K562 (cell line): ENCODE data around the gene ATP5F1A. TPM values are rescaled to one million over a fixed set of nuclear protein-coding genes. Genes with fewer than 3 reads are reported as not detected.

ENCODE experiments used
- ATF7 ChIP-seq: fragments of 450-650 bp; IDR thresholded peaks from 2 replicates; pipeline ENCODE4 v1.7.1; 2014; ENCODE audit warnings: mild to moderate bottlenecking, moderate library complexity
- BRD9 ChIP-seq: fragments of 450-650 bp; IDR thresholded peaks from 2 replicates; pipeline ENCODE4 v1.6.1; 2018; ENCODE audit warnings: low read depth; ENCODE audit not compliant: partially characterized antibody
- CEBPB ChIP-seq: fragments of 450-650 bp; IDR thresholded peaks from 2 replicates; pipeline ENCODE4 v1.6.1; 2016; ENCODE audit warnings: missing genetic modification characterization, missing compliant biosample characterization
- ETS1 ChIP-seq: conservative IDR thresholded peaks from 2 replicates; pipeline ENCODE4 v1.6.1; 2011; ENCODE audit warnings: low read depth, mild to moderate bottlenecking, low read length; ENCODE audit not compliant: control insufficient read depth
- ETV1 ChIP-seq: fragments of 450-650 bp; conservative IDR thresholded peaks from 2 replicates; pipeline ENCODE4 v1.6.1; 2016; ENCODE audit warnings: missing genetic modification characterization, control low read depth, low read depth, missing compliant biosample characterization
- FOXA3 ChIP-seq, 2 experiments: fragments of 450-650 bp in 1 of 2; sonication (generic) in 1 of 2; formaldehyde crosslinking; IDR thresholded peaks in 1 of 2; conservative IDR thresholded peaks in 1 of 2; 2 replicates each; pipeline versions ENCODE4 v1.4.0 to v1.8.0; 2020 to 2022; ENCODE audit warnings: mild to moderate bottlenecking in 2 of 2, missing genetic modification reagents in 1 of 2
- KLF10 ChIP-seq: fragments of 250-450 bp; sonication (Bioruptor Pico); IDR thresholded peaks from 2 replicates; pipeline ENCODE4 v1.6.1; 2021; ENCODE audit warnings: matching md5 sums
- MEF2A ChIP-seq: IDR thresholded peaks from 2 replicates; pipeline ENCODE4 v1.6.1; 2011; ENCODE audit warnings: low read depth, mild to moderate bottlenecking, low read length, moderate library complexity; ENCODE audit not compliant: control insufficient read depth
- MEIS2 ChIP-seq: fragments of 450-650 bp; IDR thresholded peaks from 2 replicates; pipeline ENCODE4 v1.6.1; 2014; ENCODE audit warnings: mild to moderate bottlenecking; ENCODE audit not compliant: partially characterized antibody
- NBN ChIP-seq: fragments of 450-650 bp; IDR thresholded peaks from 2 replicates; pipeline ENCODE4 v1.6.1; 2016; ENCODE audit warnings: low read depth, mild to moderate bottlenecking
- PCBP2 ChIP-seq: fragments of 200-400 bp; formaldehyde crosslinking; IDR thresholded peaks from 2 replicates; pipeline ENCODE4 v1.6.1; 2018; ENCODE audit warnings: low read length, low read depth, mild to moderate bottlenecking, moderate library complexity; ENCODE audit not compliant: poor library complexity, severe bottlenecking
- RBBP5 ChIP-seq: fragments of 200-600 bp; sonication (generic); IDR thresholded peaks from 2 replicates; pipeline ENCODE4 v1.6.1; 2012; ENCODE audit warnings: borderline replicate concordance, mild to moderate bottlenecking, low read length, control low read depth, inconsistent platforms; ENCODE audit not compliant: insufficient read depth, poor library complexity, severe bottlenecking
- RBM14 ChIP-seq: fragments of 200-400 bp; formaldehyde crosslinking; IDR thresholded peaks from 2 replicates; pipeline ENCODE4 v1.6.1; 2018; ENCODE audit warnings: low read depth, mild to moderate bottlenecking, low read length, moderate library complexity, borderline replicate concordance; ENCODE audit not compliant: insufficient read depth
- RBM39 ChIP-seq: fragments of 200-400 bp; formaldehyde crosslinking; optimal IDR thresholded peaks from 2 replicates; pipeline ENCODE3; 2018; ENCODE audit warnings: low read depth, low read length
- SMC3 ChIP-seq: conservative IDR thresholded peaks from 2 replicates; pipeline ENCODE4 v1.6.1; 2011; ENCODE audit warnings: low read depth, low read length, improper control_type of control experiment; ENCODE audit not compliant: insufficient read depth
- TCF3 ChIP-seq: sonication (generic); formaldehyde crosslinking; IDR thresholded peaks from 2 replicates; pipeline ENCODE4 v1.4.0; 2020; ENCODE audit warnings: mild to moderate bottlenecking, missing genetic modification reagents
- TFE3 ChIP-seq: fragments of 450-650 bp; formaldehyde crosslinking; IDR thresholded peaks from 2 replicates; pipeline ENCODE4 v1.4.0; 2020; ENCODE audit warnings: mild to moderate bottlenecking, mixed read lengths
- ZHX1 ChIP-seq: fragments of 150-350 bp; conservative IDR thresholded peaks from 2 replicates; pipeline ENCODE4 v1.6.1; 2014; ENCODE audit warnings: low read length
- ZNF23 ChIP-seq: fragments of 250-450 bp; sonication (Bioruptor Pico); IDR thresholded peaks from 2 replicates; pipeline ENCODE4 v1.4.0; 2020; ENCODE audit warnings: mild to moderate bottlenecking
- ZNF280A ChIP-seq: fragments of 450-650 bp; IDR thresholded peaks from 2 replicates; pipeline ENCODE4 v1.6.1; 2018; ENCODE audit warnings: mild to moderate bottlenecking, low read depth; ENCODE audit not compliant: partially characterized antibody
- ZNF507 ChIP-seq: conservative IDR thresholded peaks from 2 replicates; pipeline ENCODE4 v1.6.1; 2017; ENCODE audit warnings: missing genetic modification characterization, missing compliant biosample characterization
- polyA plus RNA-seq, 8 experiments: library from polyadenylated mRNA; depleted of rRNA in 4 of 8; stranded (reverse) in 5 of 8; unstranded in 3 of 8; fragments of >200 nt; fragmentation: Nextera tagmentation in 2 of 8; fragmentation: Illumina TruSeq in 1 of 8; extraction: Ambion mirVana in 2 of 8; extraction: Trizol in 1 of 8; gene quantifications; 2 replicates each; pipeline versions ENCODE4 v1.2.1 to v1.2.3, GENCODE V29; 2011 to 2014; ENCODE audit warnings: inconsistent platforms in 1 of 8, missing spikeins in 1 of 8
- total RNA-seq, 7 experiments: library from RNA; depleted of rRNA in 6 of 7; stranded (reverse); fragments of >200 nt in 6 of 7; fragmentation: Illumina TruSeq in 2 of 7; extraction: Trizol in 2 of 7; gene quantifications; 2 replicates each; pipeline versions ENCODE4 v1.2.1 to v1.2.3, GENCODE V29; 2011 to 2021; ENCODE audit warnings: low replicate concordance in 1 of 7

The ATP5F1A gene
- total and polyA plus RNA-seq, 9 of the 15 experiments (the other 6 are each of a cell fraction or from before 2014, with no cell fraction given), result 377 to 762 (median 490) TPM

- no peak for TF ChIP-seq TFE3 (CRISPR knock-in tag)
- TF ChIP-seq NBN, result no peak
- TF ChIP-seq SMC3, result no peak
- TF ChIP-seq ZNF23 (CRISPR knock-in tag), result no peak
- TF ChIP-seq ZNF507 (tag), result no peak
- TF ChIP-seq ETV1 (tag), result peak; percentile 76
- TF ChIP-seq TCF3 (CRISPR knock-in tag), result peak; percentile 94
- 0 out of 2 replicates have a peak, but pooled peaks have one; percentile 5 for TF ChIP-seq MEF2A
- TF ChIP-seq RBM14, result no peak
- TF ChIP-seq RBM39, result no peak
- TF ChIP-seq RBBP5, result peak; percentile 30
- no peak for TF ChIP-seq MEIS2
- TF ChIP-seq CEBPB (tag), result no peak
- no peak for TF ChIP-seq KLF10 (CRISPR knock-in tag)
- TF ChIP-seq ATF7, result peak; percentile 59
- TF ChIP-seq ZHX1, result no peak
- no peak for TF ChIP-seq ETS1
- no peak for TF ChIP-seq ZNF280A
- TF ChIP-seq BRD9, result peak; percentile 35
- no peak for TF ChIP-seq PCBP2
- TF ChIP-seq FOXA3 (CRISPR knock-in tag; conservative IDR thresholded peaks at IDR 0.05 in 1 of 2, IDR thresholded peaks at IDR 0.05 in 1 of 2), result no peak
Observed at GRCh38 chr18:46060359-46060841, 37.7 kb downstream of the ATP5F1A start (continued).
